HG03064 (cell line): ENCODE measurements around the gene FBLL1.
"Not testable (repeated sequence)": the region's sequence is repeated elsewhere in the genome, so short reads cannot be mapped to it uniquely, and the experiment has no call there.

Experiments used
- ATAC-seq: cut with Tn5 transposase; IDR thresholded peaks from one replicate; pipeline ENCODE4 v1.9.1; 2021; ENCODE audit warnings: low read depth; ENCODE audit not compliant: unreplicated experiment

Gene FBLL1

DNA sequence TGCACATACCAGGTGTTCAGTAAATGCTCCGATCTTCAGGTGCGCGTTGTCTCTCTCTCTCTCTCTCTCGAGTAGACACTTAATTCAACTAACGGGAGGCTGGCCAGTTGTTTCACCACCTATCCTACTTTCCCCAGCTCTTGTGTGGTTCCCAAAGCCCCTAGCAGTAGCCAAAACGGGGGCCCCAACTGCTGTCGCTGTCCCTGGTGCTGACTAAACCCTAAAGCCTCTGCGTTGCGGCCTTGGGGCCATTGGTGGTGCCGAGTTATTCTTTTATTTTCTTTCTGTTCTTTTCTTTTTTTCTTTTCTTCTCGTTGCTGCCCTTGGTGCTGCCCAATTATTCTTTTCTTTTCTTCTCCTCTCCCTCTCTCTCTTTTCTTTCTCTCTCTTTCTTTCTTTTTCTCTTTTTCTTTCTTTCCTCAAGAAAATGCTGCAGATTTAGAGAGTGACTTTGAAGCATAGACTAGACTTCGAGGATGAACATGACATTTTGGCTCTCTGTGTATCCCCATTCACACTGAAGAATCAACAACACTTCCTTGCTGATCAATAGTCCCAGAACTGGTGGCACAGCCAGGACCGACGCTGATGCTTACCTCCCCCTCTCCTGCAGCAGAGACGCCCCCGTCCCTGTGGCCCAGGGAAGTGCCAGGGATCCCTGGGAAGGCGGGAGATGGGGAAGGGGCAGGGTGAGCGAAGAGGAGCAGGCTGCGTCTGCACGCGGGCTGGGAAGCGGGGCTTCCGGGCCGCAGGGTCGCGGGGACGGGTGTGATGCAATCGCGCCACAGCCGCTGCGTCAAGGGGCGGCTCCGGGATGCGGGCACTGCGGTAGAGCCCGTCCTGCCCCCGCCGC lies at the start of gene FBLL1:
FBLL1 (plus strand) TSS at position 785 of the 853 bp plus-strand sequence. CDS start 200 bp downstream, outside the sequence.
- ATAC-seq: no peak

DNA sequence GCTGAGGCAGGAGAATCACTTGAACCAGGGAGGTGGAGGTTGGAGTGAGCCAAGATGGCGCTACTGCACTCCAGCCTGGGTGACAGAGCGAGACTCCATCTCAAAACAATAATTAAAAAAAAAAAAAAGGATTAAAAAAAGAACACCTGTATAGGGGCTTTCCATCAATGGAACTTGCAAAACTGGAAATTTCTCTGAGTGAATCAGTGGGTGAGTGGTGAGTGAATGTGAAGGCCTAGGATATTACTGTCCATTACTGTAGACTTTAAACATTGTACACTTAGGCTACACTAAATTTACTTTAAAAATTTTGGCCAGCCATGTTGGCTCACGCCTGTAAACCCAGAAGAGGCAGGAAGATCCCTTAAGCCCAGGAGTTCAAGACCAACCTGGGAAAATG lies 48.5 kb upstream of the FBLL1 start:
- ATAC-seq: no peak

DNA sequence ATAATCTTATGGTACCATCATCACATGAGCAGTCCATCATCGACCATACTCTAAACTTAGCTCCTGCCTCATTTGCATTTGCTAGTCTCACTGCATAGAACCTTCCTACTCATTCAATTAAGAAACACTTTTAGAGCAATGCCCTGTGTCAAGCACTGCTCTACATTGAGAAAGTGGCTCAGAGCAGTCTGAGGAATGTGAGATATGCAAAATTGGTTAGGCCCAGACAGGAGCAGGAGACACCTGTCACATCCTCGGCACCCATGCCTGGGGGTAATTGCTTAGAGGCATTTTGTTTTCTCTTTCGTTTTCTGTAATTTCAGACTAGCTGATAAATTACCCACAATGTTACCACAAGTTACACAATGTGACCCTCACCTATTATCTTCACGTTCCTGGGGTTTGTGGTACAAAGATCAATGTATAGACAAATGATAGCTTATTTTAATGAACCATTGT lies 47.7 kb upstream of the FBLL1 start:
- peak; percentile 97 for ATAC-seq

DNA sequence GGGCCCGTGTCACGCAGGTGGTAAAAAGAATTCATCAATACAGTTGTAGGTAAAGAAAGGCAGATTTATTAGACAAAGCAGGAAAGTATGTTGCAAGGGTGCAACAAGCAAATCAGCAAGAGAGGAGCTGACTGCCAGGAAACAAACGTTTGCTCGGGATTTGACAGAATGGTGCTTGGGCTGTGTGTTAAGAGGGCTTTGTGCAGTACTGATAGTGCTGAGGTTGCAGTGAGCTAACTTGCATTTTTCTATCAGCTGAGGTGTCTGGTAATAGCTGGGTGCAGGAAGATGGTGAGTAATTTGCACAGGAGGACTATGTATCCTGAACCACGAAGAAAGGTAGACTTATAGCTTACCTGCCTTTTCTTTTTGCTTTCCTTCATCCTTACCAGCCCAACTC lies 46.7 kb upstream of the FBLL1 start:
- no peak for ATAC-seq

DNA sequence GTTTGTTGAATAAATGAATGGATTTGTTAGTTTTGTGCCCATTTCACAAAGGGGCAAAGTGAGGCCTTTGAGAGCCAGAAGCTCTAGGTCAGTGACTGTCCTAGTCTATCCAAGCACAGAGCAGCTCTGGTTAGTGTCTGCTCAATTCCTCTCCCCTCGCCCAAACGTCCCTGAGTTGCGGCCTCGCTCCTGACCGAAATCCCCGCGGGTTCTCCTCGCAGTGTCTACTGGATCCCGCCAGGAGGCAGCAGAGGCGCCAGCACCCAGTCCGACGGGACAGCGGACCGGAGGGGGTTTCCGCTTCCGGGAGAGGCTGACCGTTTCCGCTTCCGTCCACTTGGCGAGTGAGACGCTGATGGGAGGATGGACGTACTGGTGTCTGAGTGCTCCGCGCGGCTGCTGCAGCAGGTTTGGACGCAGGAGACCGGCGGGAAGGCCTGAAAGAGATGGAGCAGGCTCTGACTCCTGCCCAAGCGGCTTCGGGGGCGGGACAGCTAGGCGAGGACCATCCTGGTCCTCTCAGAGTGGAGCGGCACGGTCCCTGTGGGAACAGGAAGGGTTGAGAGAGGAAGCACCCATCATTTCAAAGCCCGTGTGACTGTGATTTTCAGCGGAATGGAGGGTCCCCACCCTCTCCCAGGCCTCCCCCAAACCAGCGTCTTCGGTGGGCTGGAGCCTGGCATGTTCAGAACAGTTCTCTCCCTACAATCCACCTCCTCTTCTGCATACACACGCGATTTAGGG lies 42.8 kb upstream of the FBLL1 start, which contains the start of gene RARS1:
RARS1 (plus strand) TSS at position 336 of the 744 bp plus-strand sequence; CDS start at position 364, 28 bp downstream.
- ATAC-seq: peak; percentile 77

DNA sequence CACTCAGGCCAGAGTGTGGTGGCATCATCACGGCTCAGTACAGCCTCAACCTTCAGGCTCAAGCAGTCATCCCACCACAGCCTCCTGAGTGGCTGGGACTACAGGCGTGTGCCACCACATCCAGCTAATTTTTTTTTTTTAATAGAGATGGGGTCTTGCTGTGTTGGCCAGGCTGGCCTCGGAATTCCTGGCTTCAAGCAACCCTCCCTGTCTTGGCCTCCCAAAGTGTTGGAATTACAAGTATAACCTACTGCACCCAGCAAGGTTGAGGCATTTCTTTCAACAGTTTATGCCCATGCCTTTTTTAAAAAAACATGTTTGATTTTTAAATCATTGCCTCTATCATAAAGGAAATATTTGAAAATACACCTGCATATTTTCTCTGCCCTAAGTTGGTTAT lies 40.0 kb upstream of the FBLL1 start:
- no peak for ATAC-seq

DNA sequence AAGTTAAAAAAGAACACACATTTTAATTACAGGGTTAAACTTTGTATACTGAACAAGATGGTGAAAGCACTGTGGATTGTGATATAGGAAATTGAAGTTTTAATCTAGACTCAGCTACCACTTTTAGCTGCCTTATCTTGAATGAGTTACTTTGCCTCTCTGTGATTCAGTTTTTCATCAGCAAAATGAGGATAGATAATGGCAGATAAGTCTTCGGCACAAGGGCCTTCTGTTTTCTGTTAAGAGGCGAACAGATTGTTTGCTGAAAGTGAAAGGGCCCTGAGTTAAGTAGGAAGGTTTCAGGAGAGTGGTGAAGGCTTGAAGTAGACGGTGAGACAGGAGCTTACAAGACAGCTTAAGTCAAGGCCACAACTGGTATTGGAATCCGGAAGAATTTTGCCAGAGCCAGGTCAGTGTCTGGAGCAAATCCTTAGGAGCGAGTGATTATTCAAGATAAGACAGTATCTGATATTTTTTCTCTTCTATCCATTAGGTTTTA lies 35.0 kb upstream of the FBLL1 start:
- ATAC-seq: no peak

DNA sequence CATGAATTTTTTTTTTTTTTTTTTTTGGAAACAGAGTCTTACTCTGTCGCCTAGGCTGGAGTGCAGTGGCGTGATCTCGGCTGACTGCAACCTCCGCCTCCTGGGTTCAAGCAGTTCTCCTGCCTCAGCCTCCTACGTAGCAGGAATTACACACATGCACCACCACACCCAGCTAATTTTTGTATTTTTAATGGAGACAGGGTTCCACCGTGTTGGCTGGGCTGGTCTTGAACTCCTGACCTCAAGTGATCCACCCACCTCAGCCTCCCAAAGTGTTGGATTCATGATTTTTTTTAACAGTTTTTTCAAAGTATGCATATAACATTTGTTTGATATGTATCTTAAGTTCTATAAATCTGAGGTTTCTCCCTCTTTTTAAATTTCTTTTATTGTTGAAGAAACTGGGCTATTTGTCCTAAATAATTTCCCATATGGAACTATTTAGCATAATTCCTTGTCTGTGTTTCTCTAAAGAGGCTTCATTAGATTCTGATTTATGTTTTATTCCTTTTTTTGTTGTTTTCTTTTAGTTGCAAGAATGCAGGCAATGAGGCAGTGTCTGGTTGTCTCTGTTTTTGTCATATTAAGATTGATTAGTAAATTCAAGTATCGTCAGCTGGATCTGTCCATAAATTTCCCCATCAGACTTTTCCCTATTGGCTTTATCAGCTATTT lies 26.4 kb upstream of the FBLL1 start:
- ATAC-seq: no peak

DNA sequence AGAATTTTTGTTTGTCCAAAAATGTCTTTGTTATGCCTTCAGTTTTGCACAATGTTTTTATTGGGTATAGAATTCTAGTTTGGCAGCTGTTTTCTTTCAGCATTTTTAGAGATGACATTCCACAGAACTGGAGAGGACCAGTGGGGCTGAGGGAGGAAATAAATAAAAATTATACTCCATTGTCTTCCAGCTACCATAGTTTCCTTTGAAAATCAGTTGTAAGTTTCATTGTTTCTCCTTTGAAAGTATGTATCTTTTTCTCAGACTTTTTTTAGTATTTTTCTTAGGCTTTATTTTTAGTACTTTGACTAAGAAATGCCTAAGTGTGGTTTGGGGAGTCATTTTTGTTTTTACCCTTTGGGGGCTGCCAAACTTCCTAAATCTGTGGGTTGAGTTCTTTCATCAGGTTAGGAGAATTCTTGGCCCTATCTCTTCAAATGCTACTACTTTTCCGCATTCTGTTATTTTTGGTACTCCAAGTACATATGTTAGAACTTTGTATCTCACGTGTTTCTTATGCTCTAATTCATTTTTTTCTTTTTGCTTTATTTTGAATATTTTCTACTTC lies 15.2 kb upstream of the FBLL1 start:
- ATAC-seq: no peak

DNA sequence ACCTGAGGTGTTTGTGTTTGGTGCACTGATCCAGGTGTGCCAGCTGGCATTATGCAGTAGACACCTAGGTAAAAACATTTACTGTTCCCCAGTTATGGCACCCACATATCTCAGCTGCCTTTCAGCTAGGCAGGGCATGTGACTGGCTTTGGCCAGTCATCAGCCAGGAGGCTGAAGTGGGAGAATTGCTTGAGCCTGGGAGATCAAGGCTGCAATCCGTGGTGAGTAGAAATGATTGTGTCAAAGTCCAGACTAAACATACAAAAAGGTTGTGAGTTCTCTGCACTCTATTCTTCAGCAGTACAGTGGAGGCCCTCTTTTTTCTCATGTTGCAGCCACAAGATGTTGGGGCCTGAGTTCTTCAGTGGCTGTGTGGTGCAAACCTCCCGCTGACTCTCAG lies 3.2 kb upstream of the FBLL1 start:
- ATAC-seq: no peak

DNA sequence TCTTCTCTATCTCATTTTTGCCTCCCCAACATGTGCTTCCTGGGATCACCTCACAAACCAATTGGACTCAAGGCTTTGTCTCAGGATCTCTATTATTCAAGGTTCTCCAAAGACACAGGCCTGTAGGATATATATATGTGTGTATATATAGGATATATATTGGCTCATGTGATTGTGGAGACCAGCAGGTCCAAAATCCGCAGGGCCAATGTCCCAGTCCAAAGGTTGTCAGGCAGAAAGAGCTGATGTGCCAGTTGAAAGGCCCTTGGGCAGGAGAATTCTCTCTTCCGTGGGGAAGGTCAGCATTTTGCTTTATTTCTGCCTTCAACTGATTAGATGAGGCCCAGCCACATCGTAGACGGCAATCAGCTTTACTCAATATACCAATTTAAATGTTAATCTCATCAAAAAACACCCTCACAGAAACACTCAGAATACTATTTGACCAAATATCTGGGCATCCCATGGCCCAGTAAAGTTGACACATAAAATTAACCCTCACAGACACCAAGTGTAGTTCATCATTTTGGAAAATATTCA lies 1.3 kb upstream of the FBLL1 start:
- no peak for ATAC-seq

DNA sequence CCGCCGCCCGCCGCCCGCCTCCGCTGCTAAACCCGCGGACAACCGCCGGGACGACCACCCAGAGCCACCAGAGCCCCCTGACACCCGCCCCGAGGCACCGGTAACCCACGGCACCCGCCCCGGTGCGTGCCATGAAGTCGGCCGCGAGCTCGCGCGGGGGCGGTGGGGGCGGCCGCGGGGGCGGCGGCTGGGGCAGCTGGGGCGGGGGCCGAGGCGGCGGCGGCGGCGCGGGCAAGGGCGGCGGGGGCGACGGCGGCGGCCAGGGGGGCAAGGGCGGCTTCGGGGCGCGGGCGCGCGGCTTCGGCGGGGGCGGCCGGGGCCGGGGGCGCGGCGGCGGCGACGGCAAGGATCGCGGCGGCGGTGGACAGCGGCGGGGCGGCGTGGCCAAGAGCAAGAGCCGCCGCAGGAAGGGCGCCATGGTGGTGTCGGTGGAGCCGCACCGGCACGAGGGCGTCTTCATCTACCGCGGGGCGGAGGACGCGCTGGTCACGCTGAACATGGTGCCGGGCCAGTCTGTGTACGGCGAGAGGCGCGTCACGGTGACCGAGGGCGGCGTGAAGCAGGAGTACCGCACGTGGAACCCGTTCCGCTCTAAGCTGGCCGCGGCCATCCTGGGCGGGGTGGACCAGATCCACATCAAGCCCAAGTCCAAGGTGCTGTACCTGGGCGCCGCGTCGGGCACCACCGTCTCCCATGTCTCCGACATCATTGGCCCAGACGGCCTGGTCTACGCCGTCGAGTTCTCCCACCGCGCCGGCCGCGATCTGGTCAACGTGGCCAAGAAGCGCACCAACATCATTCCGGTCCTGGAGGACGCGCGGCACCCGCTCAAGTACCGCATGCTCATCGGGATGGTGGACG lies 499 bp downstream of the FBLL1 start:
- ATAC-seq: no peak

DNA sequence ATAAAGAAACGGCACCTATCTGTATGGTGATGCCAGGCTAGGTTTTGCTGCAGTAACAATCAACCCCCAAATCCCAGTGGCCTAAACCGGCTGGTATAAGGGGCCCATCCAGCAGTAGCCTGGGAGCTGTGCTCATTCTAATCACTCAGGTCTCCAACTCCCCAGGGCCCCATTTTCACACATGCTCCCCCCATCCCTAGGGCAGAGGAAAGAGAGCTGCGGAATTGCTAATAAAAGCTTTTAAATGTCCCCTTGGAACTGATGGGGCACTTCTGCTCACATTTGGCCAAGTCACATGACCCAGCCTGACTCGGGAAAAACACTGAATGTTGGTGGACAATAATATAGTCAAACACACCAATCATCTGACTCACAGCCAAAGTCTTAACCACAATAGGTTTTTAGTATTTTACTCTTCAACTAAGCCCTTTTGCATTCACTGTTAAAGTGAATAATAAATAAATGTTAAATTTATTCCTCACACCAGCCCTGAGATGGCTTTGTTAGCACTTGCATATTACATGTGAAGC lies 1.6 kb downstream of the FBLL1 start:
- no peak for ATAC-seq

DNA sequence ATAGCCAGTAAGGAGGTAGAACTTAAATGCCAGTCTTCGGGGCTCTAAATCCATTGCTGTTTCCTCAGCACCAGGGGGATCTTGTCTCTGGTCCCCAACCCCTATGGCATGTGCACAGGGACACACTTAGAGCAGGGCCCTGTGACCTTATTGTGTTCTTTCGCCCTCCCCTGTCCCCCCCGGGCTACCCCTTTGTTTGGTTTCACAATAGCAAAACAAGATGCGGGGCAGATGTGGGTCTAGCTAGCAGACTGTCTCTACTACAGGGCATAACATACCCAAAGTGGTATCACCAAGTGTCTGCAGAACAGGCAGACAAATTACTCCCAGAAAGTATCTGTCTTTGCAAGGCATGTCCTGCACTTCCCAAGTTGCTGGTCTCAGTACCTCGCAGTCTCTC lies 2.1 kb downstream of the FBLL1 start:
- ATAC-seq: no peak

DNA sequence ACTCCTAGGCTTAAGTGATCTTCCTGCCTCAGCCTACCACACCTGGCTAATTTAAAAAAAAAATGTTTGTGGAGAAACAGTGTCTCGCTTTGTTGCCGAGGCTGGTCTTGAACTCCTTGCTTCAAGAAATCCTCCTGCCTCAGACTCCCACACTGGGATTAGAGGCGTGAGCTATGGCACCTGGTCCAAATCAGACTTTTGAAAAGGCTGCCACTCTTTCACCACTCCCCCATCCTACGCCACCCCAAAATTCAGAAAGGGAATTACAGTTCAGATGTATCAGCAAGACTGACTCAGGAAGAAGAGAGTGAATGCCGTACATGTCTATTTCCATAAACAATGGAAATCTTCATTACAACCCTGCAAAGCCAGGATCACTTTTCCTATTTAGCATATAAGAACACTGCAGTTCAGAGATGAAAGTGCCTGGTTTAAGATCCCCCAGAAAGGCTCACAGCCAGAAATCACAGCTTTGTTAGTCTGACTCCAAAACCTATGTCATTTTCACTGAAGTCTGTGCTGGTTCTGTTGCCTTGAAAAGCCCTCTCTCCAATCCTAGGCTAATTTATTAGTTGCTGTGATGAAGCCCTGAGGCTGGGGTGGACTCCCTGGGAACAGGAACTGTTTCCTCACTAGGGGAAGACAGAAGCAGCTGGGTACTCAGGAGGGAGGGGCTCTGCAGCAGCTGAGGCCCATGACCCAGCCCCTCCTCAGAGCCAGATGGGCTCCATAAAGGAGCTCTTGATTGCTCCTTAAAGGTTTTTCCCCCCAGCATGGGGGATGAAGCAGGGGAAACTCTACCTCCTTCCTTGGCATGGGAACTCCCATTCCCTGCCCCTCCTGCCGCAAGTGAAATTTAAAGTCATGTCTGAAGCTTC lies 3.1 kb downstream of the FBLL1 start:
- no peak for ATAC-seq

DNA sequence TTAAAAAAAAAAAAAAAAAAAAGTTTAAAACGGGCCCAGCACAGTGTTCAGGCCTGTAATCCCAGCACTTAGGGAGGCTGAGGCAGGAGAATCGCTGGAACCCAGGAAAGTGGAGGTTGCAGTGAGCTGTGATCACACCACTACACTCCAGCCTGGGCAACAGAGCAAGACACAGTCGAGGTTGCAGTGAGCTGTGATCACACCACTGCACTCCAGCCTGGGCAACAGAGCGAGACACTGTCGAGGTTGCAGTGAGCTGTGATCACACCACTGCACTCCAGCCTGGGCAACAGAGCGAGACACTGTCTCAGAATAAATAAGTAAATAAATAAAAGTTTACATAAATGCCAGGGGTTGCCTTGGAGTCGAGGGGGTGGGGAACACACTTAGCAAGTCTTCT lies 5.2 kb downstream of the FBLL1 start:
- not testable (repeated sequence) for ATAC-seq

DNA sequence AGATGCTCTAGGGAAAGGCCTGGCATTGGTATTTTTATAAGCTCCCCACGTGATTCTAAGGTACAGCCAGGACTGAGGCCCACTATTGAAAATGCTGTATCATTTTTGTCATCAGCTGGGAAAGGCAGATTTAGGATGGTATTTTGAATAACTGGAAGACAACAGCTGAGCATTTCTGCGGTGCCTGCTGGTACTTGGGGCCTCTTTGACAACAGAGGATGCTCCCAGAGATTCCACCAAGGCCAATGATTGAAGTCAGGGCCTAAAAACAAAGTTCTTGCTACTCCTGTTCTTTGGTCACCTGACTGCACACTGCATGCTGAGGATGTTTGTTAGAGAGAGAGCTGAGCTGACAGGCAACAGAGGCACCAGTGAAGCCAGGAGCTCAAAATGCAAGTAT lies 8.1 kb downstream of the FBLL1 start:
- no peak for ATAC-seq

DNA sequence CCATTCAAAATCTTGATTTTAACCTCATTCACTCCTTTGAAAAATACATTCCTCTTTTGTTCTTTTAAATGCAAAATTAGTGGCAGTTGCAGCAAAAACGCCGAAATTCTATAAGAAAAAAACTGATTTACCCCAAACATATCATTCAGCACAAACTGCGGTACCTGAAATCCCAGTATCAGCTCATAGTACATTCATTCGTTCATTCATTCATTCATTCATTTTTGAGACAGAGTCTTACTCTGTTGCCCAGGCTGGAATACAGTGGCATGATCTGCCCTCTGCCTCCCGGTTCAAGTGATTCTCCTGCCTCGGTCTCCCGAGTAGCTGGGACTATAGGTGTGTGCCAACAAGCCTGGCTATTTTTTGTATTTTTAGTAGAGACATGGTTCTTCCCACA lies 20.4 kb downstream of the FBLL1 start:
- no peak for ATAC-seq
